Activated CD8-positive, alpha-beta memory T cell treated with anti-CD3 and anti-CD28 coated beads, Interleukin-2, amount 50 U/mL, for 24 hours (primary cell): ENCODE data around the gene LRRC36.
"Not testable (repeated sequence)": the region's sequence is repeated elsewhere in the genome, so short reads cannot be mapped to it uniquely, and the experiment has no call there.

Experiments used
- DNase-seq: peaks from one replicate; pipeline ENCODE4 v3.0.0-alpha.2; 2020; ENCODE audit errors: extremely low read depth

LRRC36 gene

GRCh38 chr16:67342616-67343015 lies 16.0 kb downstream of the LRRC36 start:
- DNase-seq: no peak

- DNase-seq: no peak
Observed at GRCh38 chr16:67345401-67345800, 18.8 kb downstream of the LRRC36 start.

GRCh38 chr16:67346341-67346740 lies 19.7 kb downstream of the LRRC36 start:
- no peak for DNase-seq

GRCh38 chr16:67349172-67349571 lies 22.6 kb downstream of the LRRC36 start:
- DNase-seq: no peak

GRCh38 chr16:67350324-67350723 lies 23.7 kb downstream of the LRRC36 start:
- DNase-seq: no peak

- not testable (repeated sequence) for DNase-seq
Observed at GRCh38 chr16:67352463-67352862, 25.8 kb downstream of the LRRC36 start.

- DNase-seq: no peak
Observed at GRCh38 chr16:67356396-67356795, 29.8 kb downstream of the LRRC36 start.

GRCh38 chr16:67357561-67357960 lies 30.9 kb downstream of the LRRC36 start:
- DNase-seq: no peak

GRCh38 chr16:67359540-67360269 lies 33.1 kb downstream of the LRRC36 start:
- not testable (repeated sequence) for DNase-seq

- DNase-seq: no peak
Observed at GRCh38 chr16:67361038-67361437, 34.4 kb downstream of the LRRC36 start.

GRCh38 chr16:67364600-67365235 lies 38.1 kb downstream of the LRRC36 start:
- no peak for DNase-seq

GRCh38 chr16:67370661-67371060 lies 44.0 kb downstream of the LRRC36 start:
- no peak for DNase-seq

- DNase-seq: no peak
Observed at GRCh38 chr16:67372664-67373063, 46.0 kb downstream of the LRRC36 start.

- DNase-seq: not testable (repeated sequence)
Observed at GRCh38 chr16:67376012-67376411, 49.4 kb downstream of the LRRC36 start.

GRCh38 chr16:67378642-67379041 lies 52.0 kb downstream of the LRRC36 start:
- no peak for DNase-seq

- no peak for DNase-seq
Observed at GRCh38 chr16:67383284-67383683, 56.7 kb downstream of the LRRC36 start.

GRCh38 chr16:67384778-67385510 lies 58.3 kb downstream of the LRRC36 start:
- DNase-seq: no peak

- DNase-seq: no peak
Observed at GRCh38 chr16:67386861-67387455, 60.3 kb downstream of the LRRC36 start.

GRCh38 chr16:67387479-67388079 lies 61.0 kb downstream of the LRRC36 start:
- no peak for DNase-seq

- DNase-seq: no peak
Observed at GRCh38 chr16:67388191-67388590, 61.6 kb downstream of the LRRC36 start.

- no peak for DNase-seq
Observed at GRCh38 chr16:67388591-67388990, 62.0 kb downstream of the LRRC36 start.
